ENCODE results near the gene CALML3. TPM values are rescaled to one million over a fixed set of nuclear protein-coding genes. Genes with fewer than 3 reads are reported as not detected.
A peak's percentile ranks its signal among the peaks of the same experiment; 100 is the strongest.

CALML3 gene
- total RNA-seq, 1 donor from 2014 or later, result not detected

DNA sequence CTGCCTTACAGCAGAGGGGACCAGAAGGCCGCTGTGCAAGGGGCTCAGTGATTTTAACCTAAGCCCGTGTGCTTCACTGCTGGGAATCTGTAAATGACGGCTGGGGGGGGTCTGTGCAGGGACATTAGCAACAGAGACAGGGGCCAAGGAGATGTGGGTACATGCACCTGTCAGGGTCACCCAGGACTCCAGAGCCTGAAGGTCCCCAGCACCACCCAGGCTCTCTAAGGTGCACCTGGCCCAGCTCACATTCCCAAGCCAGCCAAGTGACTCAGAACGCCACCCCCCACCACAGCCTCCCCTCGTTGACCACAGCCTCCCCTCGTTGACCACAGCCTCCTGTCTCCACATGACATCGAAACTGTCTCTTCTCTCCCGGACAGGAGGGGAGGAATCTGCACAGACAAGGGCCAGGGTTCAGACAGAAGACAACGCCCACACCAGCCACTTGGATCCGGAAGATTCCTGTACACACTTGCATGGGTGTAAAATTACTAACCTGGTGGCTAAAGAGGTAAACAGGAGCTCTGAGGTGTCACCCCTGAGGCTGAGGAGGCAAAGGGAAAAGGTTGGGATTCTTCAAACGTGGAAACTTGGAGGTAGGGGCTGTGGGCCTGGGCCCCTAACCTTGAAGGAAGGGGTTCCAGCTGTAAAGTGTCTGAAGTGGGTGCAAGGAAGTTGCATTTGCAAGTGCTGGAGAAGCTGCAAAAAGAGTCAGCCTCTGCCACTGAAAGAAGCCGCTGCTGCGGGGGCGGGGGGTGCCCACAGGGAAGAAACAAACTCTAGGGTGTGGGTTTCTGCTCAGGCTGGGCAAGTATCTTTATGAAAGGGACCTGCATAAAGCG, 27.0 kb downstream of the CALML3 start:
- Mint-ChIP-seq H3K4me1 (ENCODE audit: unreplicated experiment) (peaks cover 25% of the 10 kb centered on the region), H3K9me3 (no peaks in the 10 kb centered on the region), H3K27me3 (peaks cover 2% of the 10 kb centered on the region), H3K27ac (peak overlapping the region; percentile 76), H3K36me3 (no peaks in the 10 kb centered on the region), H3K4me3 (no peak overlapping the region)
- no peak for DNase-seq (ENCODE audit: extremely low spot score, unreplicated experiment)
- TF ChIP-seq, protein P1, sequence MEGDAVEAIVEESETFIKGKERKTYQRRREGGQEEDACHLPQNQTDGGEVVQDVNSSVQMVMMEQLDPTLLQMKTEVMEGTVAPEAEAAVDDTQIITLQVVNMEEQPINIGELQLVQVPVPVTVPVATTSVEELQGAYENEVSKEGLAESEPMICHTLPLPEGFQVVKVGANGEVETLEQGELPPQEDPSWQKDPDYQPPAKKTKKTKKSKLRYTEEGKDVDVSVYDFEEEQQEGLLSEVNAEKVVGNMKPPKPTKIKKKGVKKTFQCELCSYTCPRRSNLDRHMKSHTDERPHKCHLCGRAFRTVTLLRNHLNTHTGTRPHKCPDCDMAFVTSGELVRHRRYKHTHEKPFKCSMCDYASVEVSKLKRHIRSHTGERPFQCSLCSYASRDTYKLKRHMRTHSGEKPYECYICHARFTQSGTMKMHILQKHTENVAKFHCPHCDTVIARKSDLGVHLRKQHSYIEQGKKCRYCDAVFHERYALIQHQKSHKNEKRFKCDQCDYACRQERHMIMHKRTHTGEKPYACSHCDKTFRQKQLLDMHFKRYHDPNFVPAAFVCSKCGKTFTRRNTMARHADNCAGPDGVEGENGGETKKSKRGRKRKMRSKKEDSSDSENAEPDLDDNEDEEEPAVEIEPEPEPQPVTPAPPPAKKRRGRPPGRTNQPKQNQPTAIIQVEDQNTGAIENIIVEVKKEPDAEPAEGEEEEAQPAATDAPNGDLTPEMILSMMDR (conservative IDR thresholded peaks at IDR 0.05), result no peak

DNA sequence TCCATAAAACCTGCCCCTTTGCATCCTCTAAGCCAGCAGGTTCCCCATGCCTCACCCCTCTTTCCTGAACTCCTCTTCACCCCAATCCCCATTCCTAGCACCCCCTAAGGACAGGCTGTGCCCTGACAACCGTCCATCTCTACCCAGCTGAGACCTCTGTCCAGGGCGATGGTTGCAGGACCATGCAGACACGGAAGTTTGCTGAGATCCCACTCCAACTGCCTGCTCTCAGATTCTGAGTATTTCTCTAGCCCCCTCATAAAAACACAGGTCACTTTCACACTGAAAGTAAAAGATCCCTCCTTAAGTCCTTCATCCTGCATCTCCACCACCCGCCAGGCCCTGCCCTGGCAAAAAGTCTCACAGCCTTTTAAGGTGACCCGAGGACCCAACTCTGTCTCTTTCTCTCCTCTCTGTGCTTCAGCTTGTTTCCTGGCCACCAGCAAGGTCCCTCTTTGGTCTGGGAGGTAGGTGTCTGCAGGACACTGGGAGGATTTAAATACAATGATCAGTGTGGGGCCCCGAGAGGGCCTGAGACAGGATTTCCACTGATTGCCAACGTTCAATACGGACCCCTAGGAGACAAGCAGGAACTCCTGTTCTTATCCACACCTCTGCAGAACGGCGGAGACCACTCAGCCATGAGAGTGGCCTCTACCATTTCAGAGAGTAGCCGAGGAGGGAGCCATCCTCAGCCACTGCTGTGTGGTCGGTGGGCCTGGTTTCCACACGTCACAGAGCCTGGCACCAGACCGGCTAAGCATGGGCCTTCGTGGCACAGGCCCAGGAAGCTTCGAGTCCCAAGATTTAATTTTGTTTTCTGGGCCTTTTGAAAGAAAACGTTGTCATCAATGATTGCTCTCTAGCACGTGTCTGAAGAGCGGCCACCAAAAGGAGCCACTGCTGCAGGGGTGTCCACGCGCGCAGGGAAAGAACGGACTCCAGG, 27.9 kb downstream of the CALML3 start:
- TF ChIP-seq, protein P1 (conservative IDR thresholded peaks at IDR 0.05), result no peak
- no peak for DNase-seq (ENCODE audit: extremely low spot score, unreplicated experiment)
- Mint-ChIP-seq H3K4me1 (ENCODE audit: unreplicated experiment) (peaks cover 25% of the 10 kb centered on the region), H3K36me3 (no peaks in the 10 kb centered on the region), H3K27me3 (peaks cover 2% of the 10 kb centered on the region), H3K9me3 (no peaks in the 10 kb centered on the region), H3K27ac (peak overlapping the region; percentile 53), H3K4me3 (peak overlapping the region; percentile 37)

DNA sequence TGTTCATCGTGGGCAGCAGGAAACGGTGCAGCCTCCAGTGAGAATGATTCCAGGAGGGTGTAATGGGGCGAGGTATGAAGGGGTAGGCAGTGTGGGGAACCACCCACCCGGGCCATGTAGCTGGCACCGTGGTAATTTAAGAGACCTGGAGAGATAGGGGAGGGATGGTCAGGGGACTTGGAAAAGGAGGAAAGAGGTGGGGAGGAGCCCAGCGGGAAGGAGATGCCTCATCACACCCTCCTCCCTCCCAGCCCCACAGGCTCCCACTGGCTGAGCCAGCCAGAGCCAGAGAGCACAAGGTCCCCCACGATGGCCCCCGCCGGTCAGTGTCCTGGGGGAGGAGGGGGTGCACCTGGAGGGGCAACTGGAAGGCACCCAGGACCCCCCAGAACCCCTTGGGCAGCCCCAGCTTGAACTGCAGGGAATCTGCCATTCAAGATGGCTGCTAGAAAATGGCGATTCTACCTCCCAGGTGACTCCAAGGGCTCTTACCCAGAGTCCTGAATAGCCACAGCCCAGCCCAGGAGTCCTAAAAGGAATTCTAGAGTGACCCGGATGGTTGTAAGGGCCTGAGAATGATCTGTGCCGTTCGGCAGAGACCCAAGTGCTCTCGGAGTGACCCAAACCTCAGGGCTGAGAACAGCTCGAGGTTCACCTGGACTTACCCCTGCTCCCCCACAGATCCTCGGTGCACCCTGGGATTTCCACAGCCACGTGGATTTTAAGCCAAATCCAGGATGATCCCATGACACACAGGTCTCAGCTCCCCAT, 28.8 kb downstream of the CALML3 start:
- H3K4me1 Mint-ChIP-seq (ENCODE audit: unreplicated experiment), result peaks cover 25% of the 10 kb centered on the region
- TF ChIP-seq, protein P1 (conservative IDR thresholded peaks at IDR 0.05), result no peak
- H3K4me3 Mint-ChIP-seq, result no peak overlapping the region
- DNase-seq (ENCODE audit: extremely low spot score, unreplicated experiment), result no peak
- no peaks in the 10 kb centered on the region for H3K36me3 Mint-ChIP-seq
- peak overlapping the region; percentile 53 for H3K27ac Mint-ChIP-seq
- peaks cover 2% of the 10 kb centered on the region for H3K27me3 Mint-ChIP-seq
- H3K9me3 Mint-ChIP-seq, result no peaks in the 10 kb centered on the region

DNA sequence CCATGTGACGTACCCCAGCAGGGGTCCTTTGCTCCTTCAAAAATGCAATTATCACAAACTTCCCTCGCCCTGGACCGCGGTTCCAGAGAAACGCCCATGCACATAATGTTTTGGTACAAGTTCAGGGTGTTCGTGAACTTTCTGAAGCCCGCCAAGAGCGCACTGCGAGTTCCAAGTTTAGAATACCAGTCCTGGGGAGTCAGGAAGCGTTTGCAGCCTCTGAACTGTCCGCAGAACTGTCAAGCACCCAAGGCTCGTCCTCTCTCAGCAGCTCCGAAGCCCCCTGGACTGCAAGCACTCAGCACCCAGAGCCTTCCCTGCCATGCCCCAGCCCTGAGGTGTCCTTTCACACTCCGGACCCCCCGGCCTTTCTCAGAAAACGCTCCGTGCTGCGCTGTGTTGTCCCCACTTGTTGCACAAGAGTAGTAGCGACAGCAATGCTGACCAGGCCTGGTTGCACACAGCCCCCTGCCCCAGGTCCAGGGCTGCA, 30.3 kb downstream of the CALML3 start:
- TF ChIP-seq, protein P1 (conservative IDR thresholded peaks at IDR 0.05), result no peak
- Mint-ChIP-seq H3K4me1 (ENCODE audit: unreplicated experiment) (peaks cover 34% of the 10 kb centered on the region), H3K4me3 (no peak overlapping the region), H3K27ac (peak overlapping the region; percentile 7), H3K9me3 (no peaks in the 10 kb centered on the region), H3K36me3 (no peaks in the 10 kb centered on the region), H3K27me3 (peaks cover 2% of the 10 kb centered on the region)
- DNase-seq (ENCODE audit: extremely low spot score, unreplicated experiment), result no peak

DNA sequence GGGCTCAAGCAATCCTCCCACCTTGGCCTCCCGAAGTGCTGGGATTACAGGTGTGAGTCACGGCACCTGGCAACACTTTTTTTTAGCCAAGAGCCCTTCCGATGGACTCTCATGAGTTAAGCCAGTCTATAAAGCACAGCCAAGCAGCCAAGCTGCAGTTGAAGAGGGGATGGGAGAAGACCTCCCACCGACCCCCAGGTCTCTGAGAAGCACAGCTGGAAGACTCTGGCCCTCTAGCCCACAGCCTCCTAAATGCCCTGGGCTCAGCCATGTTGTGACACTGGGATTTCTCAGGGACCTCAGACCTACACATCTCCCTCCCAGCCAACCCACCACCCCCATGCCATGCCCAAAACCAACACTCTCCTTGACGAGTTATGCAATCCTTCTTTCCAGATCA, 31.1 kb downstream of the CALML3 start:
- no peaks in the 10 kb centered on the region for H3K36me3 Mint-ChIP-seq
- peaks cover 39% of the 10 kb centered on the region for H3K4me1 Mint-ChIP-seq (ENCODE audit: unreplicated experiment)
- no peak for DNase-seq (ENCODE audit: extremely low spot score, unreplicated experiment)
- H3K4me3 Mint-ChIP-seq, result no peak overlapping the region
- H3K27ac Mint-ChIP-seq, result no peak overlapping the region
- TF ChIP-seq, protein P1 (conservative IDR thresholded peaks at IDR 0.05), result no peak
- H3K9me3 Mint-ChIP-seq, result no peaks in the 10 kb centered on the region
- H3K27me3 Mint-ChIP-seq, result peaks cover 2% of the 10 kb centered on the region
